ENCODE data around the gene GUK1.
"Not testable (repeated sequence)": the region's sequence is repeated elsewhere in the genome, so short reads cannot be mapped to it uniquely, and the experiment has no call there.

The GUK1 gene

GRCh38 chr1:228176461-228177182 lies 36.5 kb downstream of the GUK1 start:
- TF ChIP-seq JUND (IDR thresholded peaks at IDR 0.05; ENCODE audit: low read depth): no peak

DNA sequence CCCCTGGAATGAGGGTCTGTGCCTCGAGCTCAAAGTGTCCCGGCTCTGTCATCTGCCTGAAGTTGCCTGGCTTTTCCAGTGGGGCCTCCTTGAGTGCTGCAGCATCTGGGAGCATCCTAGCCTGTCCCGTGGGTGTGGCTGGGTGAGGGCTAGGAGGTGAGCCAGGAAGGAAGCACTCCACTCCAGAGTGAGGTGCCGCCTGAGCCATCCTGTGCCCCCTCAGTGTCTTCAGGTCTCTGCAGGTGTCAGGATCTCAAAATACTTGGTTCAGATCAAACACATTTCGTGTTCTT lies 37.0 kb downstream of the GUK1 start:
- no peak for DNase-seq (ENCODE audit: low read depth in 1 of 2, low spot score in 1 of 2)
- TF ChIP-seq JUND (IDR thresholded peaks at IDR 0.05; ENCODE audit: low read depth): no peak
- in situ Hi-C loops (cut with HindIII; ENCODE audit: low pct_unique_long_range_greater_than_20kb, low sequenced_read_pairs): no loop called here

More at GRCh38 chr1:228176461-228177182, 36.5 kb downstream of the GUK1 start:
- in situ Hi-C loops (cut with HindIII; ENCODE audit: low pct_unique_long_range_greater_than_20kb, low sequenced_read_pairs): no loop called here
- no peak for DNase-seq (ENCODE audit: low read depth in 1 of 2, low spot score in 1 of 2)

DNA sequence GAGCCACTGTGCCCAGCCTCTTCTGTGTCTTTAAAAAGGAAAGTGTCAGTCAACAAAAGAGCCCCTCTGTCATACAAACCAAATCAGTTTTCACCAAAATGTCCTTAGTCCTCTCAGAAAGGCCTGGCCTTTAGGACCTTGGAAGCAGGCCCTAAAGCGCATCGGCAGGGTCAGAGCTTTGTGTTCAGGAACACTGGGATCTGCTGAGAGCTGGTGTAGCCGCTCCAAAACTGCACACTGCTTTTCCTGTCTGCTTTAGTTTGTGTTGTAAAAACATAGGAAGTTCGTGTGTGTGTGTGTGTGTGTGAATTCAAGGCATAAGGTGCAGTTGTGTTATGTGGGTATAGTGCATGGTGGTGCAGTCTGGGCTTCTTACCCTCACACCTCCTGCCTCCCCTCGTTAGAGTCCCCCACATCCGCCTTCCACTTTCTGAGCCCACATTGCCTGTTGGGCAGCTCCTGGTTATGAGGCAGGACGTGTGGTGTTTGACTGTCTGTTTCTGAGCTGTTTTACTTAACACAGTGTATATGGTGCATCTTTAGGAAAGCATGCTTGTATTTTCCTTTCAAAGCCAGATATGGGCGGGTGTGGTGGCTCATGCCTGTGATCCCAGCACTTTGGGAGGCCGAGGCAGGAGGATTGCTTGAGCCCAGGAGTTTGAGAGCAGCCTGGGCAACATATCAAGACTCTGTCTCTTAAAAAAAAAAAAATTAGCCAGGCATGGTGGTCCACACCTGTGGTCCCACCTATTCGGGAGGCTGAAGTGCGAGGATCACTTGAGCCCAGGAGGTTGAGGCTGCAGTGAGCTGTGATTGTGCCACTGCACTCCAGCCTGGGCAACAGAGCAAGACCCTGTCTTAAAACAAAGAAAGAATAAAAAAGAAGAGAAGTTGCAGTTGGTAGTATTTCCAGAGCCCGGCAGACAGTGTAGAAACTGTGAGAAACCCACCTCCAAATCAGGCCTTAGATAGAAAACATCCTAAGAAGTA lies 37.9 kb downstream of the GUK1 start:
- no peak for TF ChIP-seq JUND (IDR thresholded peaks at IDR 0.05; ENCODE audit: low read depth)
- in situ Hi-C loops (cut with HindIII; ENCODE audit: low pct_unique_long_range_greater_than_20kb, low sequenced_read_pairs): no loop called here
- DNase-seq (ENCODE audit: low read depth in 1 of 2, low spot score in 1 of 2): no peak

DNA sequence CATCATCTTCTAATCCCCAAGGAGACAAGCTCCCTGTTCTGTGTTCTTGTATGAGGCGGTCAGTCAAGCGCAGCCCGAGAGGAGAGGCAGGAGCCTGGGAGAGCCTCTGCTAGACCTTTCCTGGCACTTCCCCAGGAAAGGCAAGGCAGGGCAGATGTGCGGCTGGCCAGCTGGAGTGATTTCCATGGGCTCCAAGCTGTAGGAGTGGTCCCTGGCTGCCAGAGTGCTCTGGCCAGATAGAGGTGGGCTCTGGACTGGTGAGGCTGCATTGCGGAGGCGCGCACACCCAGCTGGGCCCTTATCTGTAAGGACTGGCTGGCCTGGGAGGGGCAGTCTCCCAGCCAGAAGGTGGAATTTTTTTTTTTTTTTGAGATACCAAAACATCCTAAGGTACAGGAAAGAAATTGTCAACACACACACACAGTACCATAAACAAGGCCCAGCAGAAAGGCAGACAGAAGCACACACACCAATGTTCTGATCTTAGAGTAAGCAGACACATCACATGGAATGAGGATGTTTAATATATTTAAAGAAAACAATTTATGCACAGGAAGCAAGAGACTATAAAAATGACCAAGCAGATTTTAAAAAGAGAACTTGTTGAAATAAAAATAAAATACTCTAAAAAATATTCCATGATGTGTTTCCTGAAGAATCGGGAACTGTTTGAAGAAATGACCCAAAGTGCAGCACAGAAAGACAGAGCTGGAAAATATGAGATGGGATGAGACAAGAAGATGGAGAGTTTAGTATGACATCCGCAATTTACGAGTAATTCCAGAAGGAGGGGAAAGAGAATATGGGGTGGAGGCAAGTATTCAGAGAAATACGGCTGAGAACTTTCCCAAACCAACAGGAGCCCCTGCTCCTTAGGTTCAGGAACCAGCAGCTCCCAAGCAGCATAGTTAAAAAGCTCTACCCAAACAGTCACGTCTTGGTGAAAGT lies 38.9 kb downstream of the GUK1 start:
- TF ChIP-seq JUND (IDR thresholded peaks at IDR 0.05; ENCODE audit: low read depth): no peak
- in situ Hi-C loops (cut with HindIII; ENCODE audit: low pct_unique_long_range_greater_than_20kb, low sequenced_read_pairs): no loop called here
- no peak for DNase-seq (ENCODE audit: low read depth in 1 of 2, low spot score in 1 of 2)

GRCh38 chr1:228180271-228180958 lies 40.3 kb downstream of the GUK1 start:
- in situ Hi-C loops (cut with HindIII; ENCODE audit: low pct_unique_long_range_greater_than_20kb, low sequenced_read_pairs): no loop called here
- TF ChIP-seq JUND (IDR thresholded peaks at IDR 0.05; ENCODE audit: low read depth): no peak
- DNase-seq (ENCODE audit: low read depth in 1 of 2, low spot score in 1 of 2): no peak

GRCh38 chr1:228180959-228181644 lies 41.0 kb downstream of the GUK1 start:
- in situ Hi-C loops (cut with HindIII; ENCODE audit: low pct_unique_long_range_greater_than_20kb, low sequenced_read_pairs): no loop called here
- no peak for DNase-seq (ENCODE audit: low read depth in 1 of 2, low spot score in 1 of 2)
- TF ChIP-seq JUND (IDR thresholded peaks at IDR 0.05; ENCODE audit: low read depth): no peak

DNA sequence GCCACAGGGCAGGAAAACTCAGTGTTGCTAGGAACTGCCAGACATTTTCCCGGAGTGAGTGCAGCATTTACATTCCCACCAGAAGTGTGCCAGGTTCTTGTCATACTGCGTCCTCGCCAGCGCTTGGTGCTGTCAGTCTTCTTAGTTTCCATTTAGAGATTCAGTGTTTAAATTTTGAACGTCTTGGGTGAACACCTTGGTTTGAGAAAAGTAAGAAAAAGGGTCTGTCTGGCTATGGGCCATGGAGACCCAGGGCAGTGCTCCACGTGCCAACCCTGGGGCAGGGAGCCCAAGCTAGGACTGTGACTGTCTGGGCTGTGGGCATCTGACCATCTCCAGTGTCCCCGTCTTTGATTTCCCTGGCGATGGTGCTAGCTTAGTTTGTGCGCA lies 41.6 kb downstream of the GUK1 start:
- in situ Hi-C loops (cut with HindIII; ENCODE audit: low pct_unique_long_range_greater_than_20kb, low sequenced_read_pairs): no loop called here

GRCh38 chr1:228182296-228183030 lies 42.4 kb downstream of the GUK1 start:
- TF ChIP-seq JUND (IDR thresholded peaks at IDR 0.05; ENCODE audit: low read depth): no peak
- DNase-seq (ENCODE audit: low read depth in 1 of 2, low spot score in 1 of 2): no peak
- in situ Hi-C loops (cut with HindIII; ENCODE audit: low pct_unique_long_range_greater_than_20kb, low sequenced_read_pairs): no loop called here

More for the DNA sequence above, 41.6 kb downstream of the GUK1 start:
- DNase-seq (ENCODE audit: low read depth in 1 of 2, low spot score in 1 of 2): no peak
- no peak for TF ChIP-seq JUND (IDR thresholded peaks at IDR 0.05; ENCODE audit: low read depth)

- no peak for DNase-seq (ENCODE audit: low read depth in 1 of 2, low spot score in 1 of 2)
- in situ Hi-C loops (cut with HindIII; ENCODE audit: low pct_unique_long_range_greater_than_20kb, low sequenced_read_pairs): no loop called here
- no peak for TF ChIP-seq JUND (IDR thresholded peaks at IDR 0.05; ENCODE audit: low read depth)
Measured at GRCh38 chr1:228184152-228184551, 44.1 kb downstream of the GUK1 start.

DNA sequence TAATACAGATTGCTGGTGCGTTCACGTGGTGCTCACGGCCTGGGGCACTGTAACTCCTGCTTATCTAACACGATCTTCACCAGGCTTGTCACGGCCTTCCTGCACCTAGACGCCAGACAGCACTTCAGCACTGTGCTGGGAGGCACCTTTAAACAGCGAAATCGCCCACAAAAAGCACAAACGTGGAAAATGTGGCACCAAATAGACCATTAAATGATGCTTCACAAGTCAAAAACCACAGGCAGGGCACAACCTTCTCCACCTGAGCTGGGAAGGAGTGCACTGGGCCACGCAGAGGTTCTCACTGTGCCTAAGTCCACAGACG lies 45.5 kb downstream of the GUK1 start:
- in situ Hi-C loops (cut with HindIII; ENCODE audit: low pct_unique_long_range_greater_than_20kb, low sequenced_read_pairs): no loop called here
- TF ChIP-seq JUND (IDR thresholded peaks at IDR 0.05; ENCODE audit: low read depth): no peak
- DNase-seq (ENCODE audit: low read depth in 1 of 2, low spot score in 1 of 2): no peak

GRCh38 chr1:228188249-228188648 lies 48.2 kb downstream of the GUK1 start:
- DNase-seq (ENCODE audit: low read depth in 1 of 2, low spot score in 1 of 2); in situ Hi-C loops (cut with HindIII; ENCODE audit: low pct_unique_long_range_greater_than_20kb, low sequenced_read_pairs): not testable (repeated sequence)

Measured in T47D (cell line).